ENCODE results near the gene RPP25.

DNA sequence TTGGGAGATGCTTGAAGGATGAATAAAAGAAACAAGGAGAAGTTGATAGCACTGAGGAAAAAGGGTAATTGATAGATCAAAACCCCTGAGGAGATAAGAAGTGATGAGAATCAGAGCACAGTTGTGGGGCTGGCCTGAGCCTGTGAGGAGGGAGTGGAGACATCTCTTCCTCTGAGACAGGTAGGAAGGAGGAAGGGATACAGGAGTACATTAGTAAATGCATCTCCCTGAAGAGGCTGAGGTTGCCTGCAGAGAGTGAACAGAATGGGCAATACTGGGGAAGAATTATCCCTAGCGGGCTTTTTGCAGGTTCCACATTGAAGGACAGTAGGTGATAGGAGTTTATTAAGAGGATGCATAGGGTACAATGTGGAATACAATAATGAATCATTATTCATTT is 21.5 kb upstream of the RPP25 start:
- no peak for TF ChIP-seq POLR2AphosphoS5 (IDR thresholded peaks at IDR 0.05; ENCODE audit: insufficient read depth in 1 of 2, low read depth in 1 of 2)
- TF ChIP-seq, protein P1, sequence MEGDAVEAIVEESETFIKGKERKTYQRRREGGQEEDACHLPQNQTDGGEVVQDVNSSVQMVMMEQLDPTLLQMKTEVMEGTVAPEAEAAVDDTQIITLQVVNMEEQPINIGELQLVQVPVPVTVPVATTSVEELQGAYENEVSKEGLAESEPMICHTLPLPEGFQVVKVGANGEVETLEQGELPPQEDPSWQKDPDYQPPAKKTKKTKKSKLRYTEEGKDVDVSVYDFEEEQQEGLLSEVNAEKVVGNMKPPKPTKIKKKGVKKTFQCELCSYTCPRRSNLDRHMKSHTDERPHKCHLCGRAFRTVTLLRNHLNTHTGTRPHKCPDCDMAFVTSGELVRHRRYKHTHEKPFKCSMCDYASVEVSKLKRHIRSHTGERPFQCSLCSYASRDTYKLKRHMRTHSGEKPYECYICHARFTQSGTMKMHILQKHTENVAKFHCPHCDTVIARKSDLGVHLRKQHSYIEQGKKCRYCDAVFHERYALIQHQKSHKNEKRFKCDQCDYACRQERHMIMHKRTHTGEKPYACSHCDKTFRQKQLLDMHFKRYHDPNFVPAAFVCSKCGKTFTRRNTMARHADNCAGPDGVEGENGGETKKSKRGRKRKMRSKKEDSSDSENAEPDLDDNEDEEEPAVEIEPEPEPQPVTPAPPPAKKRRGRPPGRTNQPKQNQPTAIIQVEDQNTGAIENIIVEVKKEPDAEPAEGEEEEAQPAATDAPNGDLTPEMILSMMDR (IDR thresholded peaks at IDR 0.05), result no peak
- no peak for TF ChIP-seq POLR2A (IDR thresholded peaks at IDR 0.05)
